GM21515 (cell line): ENCODE data around the gene EFHC1.
"Not testable (repeated sequence)": the region's sequence is repeated elsewhere in the genome, so short reads cannot be mapped to it uniquely, and the experiment has no call there.

Experiments used
- ATAC-seq: cut with Tn5 transposase; IDR thresholded peaks from one replicate; pipeline ENCODE4 v1.9.1; 2021; ENCODE audit not compliant: unreplicated experiment

The EFHC1 gene

GRCh38 chr6:52433294-52433693 is 13.2 kb downstream of the EFHC1 start:
- ATAC-seq, result not testable (repeated sequence)

- ATAC-seq, result no peak
These were observed 15.2 kb downstream of the EFHC1 start for GRCh38 chr6:52435345-52435744.

- no peak for ATAC-seq
These were observed 18.8 kb downstream of the EFHC1 start for GRCh38 chr6:52438926-52439325.

GRCh38 chr6:52454556-52454955 is 34.4 kb downstream of the EFHC1 start:
- no peak for ATAC-seq

GRCh38 chr6:52457096-52457495 is 37.0 kb downstream of the EFHC1 start:
- no peak for ATAC-seq

GRCh38 chr6:52461194-52461593 is 41.1 kb downstream of the EFHC1 start:
- not testable (repeated sequence) for ATAC-seq

- ATAC-seq, result no peak
These were observed 54.0 kb downstream of the EFHC1 start for GRCh38 chr6:52474173-52474572.

- no peak for ATAC-seq
These were observed 55.2 kb downstream of the EFHC1 start for GRCh38 chr6:52475307-52475706.

GRCh38 chr6:52482903-52483670 is 62.9 kb downstream of the EFHC1 start:
- ATAC-seq, result no peak

- no peak for ATAC-seq
These were observed 63.5 kb downstream of the EFHC1 start for GRCh38 chr6:52483671-52484003.

- no peak for ATAC-seq
These were observed 69.7 kb downstream of the EFHC1 start for GRCh38 chr6:52489881-52490280.

GRCh38 chr6:52491203-52492069 is 71.3 kb downstream of the EFHC1 start:
- peak; percentile 62 for ATAC-seq

GRCh38 chr6:52493669-52494068 is 73.5 kb downstream of the EFHC1 start:
- no peak for ATAC-seq

GRCh38 chr6:52494298-52495072 is 74.3 kb downstream of the EFHC1 start:
- no peak for ATAC-seq

- ATAC-seq, result no peak
These were observed 75.8 kb downstream of the EFHC1 start for GRCh38 chr6:52495922-52496321.

- no peak for ATAC-seq
These were observed 76.5 kb downstream of the EFHC1 start for GRCh38 chr6:52496631-52497030.

GRCh38 chr6:52497652-52498408 is 77.7 kb downstream of the EFHC1 start:
- peak; percentile 81 for ATAC-seq

GRCh38 chr6:52498538-52499017 is 78.4 kb downstream of the EFHC1 start:
- peak; percentile 54 for ATAC-seq

GRCh38 chr6:52499026-52499425 is 78.9 kb downstream of the EFHC1 start:
- ATAC-seq, result no peak

- ATAC-seq, result no peak
These were observed 79.6 kb downstream of the EFHC1 start for GRCh38 chr6:52499681-52500236.
